ENCODE data around the gene PLEKHG1.

The PLEKHG1 gene

GRCh38 chr6:150610584-150610983 lies 10.9 kb downstream of the PLEKHG1 start:
- Histone ChIP-seq H3K9me2 (replicated peaks; ENCODE audit: insufficient read depth, low read length) (no peaks in the 10 kb centered on the region), H3K79me2 (ENCODE audit: insufficient read depth, low read length) (no peaks in the 10 kb centered on the region), H3K9me3 (ENCODE audit: insufficient read depth, low read length) (no peaks in the 10 kb centered on the region), H3K4me2 (ENCODE audit: low read depth, low read length, poor library complexity, severe bottlenecking) (no peak overlapping the region), H3K27me3 (ENCODE audit: low read length) (no peaks in the 10 kb centered on the region), H3K36me3 (ENCODE audit: low read length) (no peaks in the 10 kb centered on the region), H3F3A (ENCODE audit: insufficient read depth) (no peaks in the 10 kb centered on the region), H4K20me1 (ENCODE audit: low read depth, low read length) (no peaks in the 10 kb centered on the region), H3K4me3 (ENCODE audit: insufficient read depth, low read length, poor library complexity, severe bottlenecking) (no peak overlapping the region), H2AFZ (ENCODE audit: low read depth, low read length, severe bottlenecking) (no peak overlapping the region), H3K9ac (ENCODE audit: low read length) (no peak overlapping the region), H3K27ac (ENCODE audit: low read depth, low read length) (no peak overlapping the region)
- no peak for TF ChIP-seq CTCF (IDR thresholded peaks at IDR 0.05; ENCODE audit: insufficient read depth, low read length, poor library complexity, severe bottlenecking)
- TF ChIP-seq EZH2phosphoT487 (conservative IDR thresholded peaks at IDR 0.05; ENCODE audit: low read length) = no peak

GRCh38 chr6:150613269-150613668 lies 13.6 kb downstream of the PLEKHG1 start:
- Histone ChIP-seq H3K9ac (ENCODE audit: low read length) (no peak overlapping the region), H2AFZ (ENCODE audit: low read depth, low read length, severe bottlenecking) (no peak overlapping the region), H3K9me2 (replicated peaks; ENCODE audit: insufficient read depth, low read length) (no peaks in the 10 kb centered on the region), H3K4me2 (ENCODE audit: low read depth, low read length, poor library complexity, severe bottlenecking) (no peak overlapping the region), H3K79me2 (ENCODE audit: insufficient read depth, low read length) (no peaks in the 10 kb centered on the region), H3K4me3 (ENCODE audit: insufficient read depth, low read length, poor library complexity, severe bottlenecking) (no peak overlapping the region), H3K27me3 (ENCODE audit: low read length) (no peaks in the 10 kb centered on the region), H3K9me3 (ENCODE audit: insufficient read depth, low read length) (no peaks in the 10 kb centered on the region), H3F3A (ENCODE audit: insufficient read depth) (no peaks in the 10 kb centered on the region), H4K20me1 (ENCODE audit: low read depth, low read length) (no peaks in the 10 kb centered on the region), H3K27ac (ENCODE audit: low read depth, low read length) (no peak overlapping the region), H3K36me3 (ENCODE audit: low read length) (no peaks in the 10 kb centered on the region)
- no peak for TF ChIP-seq EZH2phosphoT487 (conservative IDR thresholded peaks at IDR 0.05; ENCODE audit: low read length)
- no peak for TF ChIP-seq CTCF (IDR thresholded peaks at IDR 0.05; ENCODE audit: insufficient read depth, low read length, poor library complexity, severe bottlenecking)

- Histone ChIP-seq H2AFZ (ENCODE audit: low read depth, low read length, severe bottlenecking) (no peak overlapping the region), H3K4me2 (ENCODE audit: low read depth, low read length, poor library complexity, severe bottlenecking) (no peak overlapping the region), H3K9me3 (ENCODE audit: insufficient read depth, low read length) (no peaks in the 10 kb centered on the region), H3F3A (ENCODE audit: insufficient read depth) (no peaks in the 10 kb centered on the region), H3K9ac (ENCODE audit: low read length) (no peak overlapping the region), H3K27ac (ENCODE audit: low read depth, low read length) (no peak overlapping the region), H4K20me1 (ENCODE audit: low read depth, low read length) (no peaks in the 10 kb centered on the region), H3K79me2 (ENCODE audit: insufficient read depth, low read length) (no peaks in the 10 kb centered on the region), H3K9me2 (replicated peaks; ENCODE audit: insufficient read depth, low read length) (no peaks in the 10 kb centered on the region), H3K4me3 (ENCODE audit: insufficient read depth, low read length, poor library complexity, severe bottlenecking) (no peak overlapping the region), H3K27me3 (ENCODE audit: low read length) (no peaks in the 10 kb centered on the region), H3K36me3 (ENCODE audit: low read length) (no peaks in the 10 kb centered on the region)
- TF ChIP-seq CTCF (IDR thresholded peaks at IDR 0.05; ENCODE audit: insufficient read depth, low read length, poor library complexity, severe bottlenecking) (no peak), EZH2phosphoT487 (conservative IDR thresholded peaks at IDR 0.05; ENCODE audit: low read length) (no peak)
Measured at GRCh38 chr6:150615967-150616366, 16.3 kb downstream of the PLEKHG1 start.
